Fibroblast of lung (primary cell): ENCODE results near the gene ARMC9. TPM values are rescaled to one million over a fixed set of nuclear protein-coding genes. Genes with fewer than 3 reads are reported as not detected.

Experiments used
- DNase-seq, 2 donors: peaks; one replicate each; pipeline versions ENCODE4 v3.0.0 to v3.0.0-alpha.2; 2010; ENCODE audit warnings: low read depth in 2 of 2
- H2AFZ ChIP-seq: 2 replicates; pipeline ENCODE4 v1.5.1; 2012; ENCODE audit warnings: low read length, control low read depth, inconsistent platforms
- H3K27ac ChIP-seq: 2 replicates; pipeline ENCODE4 v1.5.1; 2011; ENCODE audit warnings: low read length, control low read depth; ENCODE audit not compliant: insufficient read depth
- H3K27me3 ChIP-seq: 2 replicates; pipeline ENCODE4 v1.5.1; 2011; ENCODE audit warnings: mild to moderate bottlenecking, low read length; ENCODE audit not compliant: control insufficient read depth, insufficient read depth
- H3K36me3 ChIP-seq: 2 replicates; pipeline ENCODE4 v1.5.1; 2011; ENCODE audit warnings: low read length; ENCODE audit not compliant: control insufficient read depth, insufficient read depth
- H3K4me1 ChIP-seq: 2 replicates; pipeline ENCODE4 v1.5.1; 2011; ENCODE audit warnings: low read length; ENCODE audit not compliant: control insufficient read depth, insufficient read depth; ENCODE audit errors: extremely low read depth
- H3K4me2 ChIP-seq: 2 replicates; pipeline ENCODE4 v1.5.1; 2011; ENCODE audit warnings: low read length, control low read depth; ENCODE audit not compliant: insufficient read depth; ENCODE audit errors: extremely low read depth
- H3K4me3 ChIP-seq, 4 experiments: fragments of 200-600 bp in 1 of 4; sonication (generic) in 1 of 4; replicated peaks in 1 of 4; 2 replicates each; pipeline ENCODE4 v1.5.1; 2011 to 2016; ENCODE audit warnings: low read length in 4 of 4, low read depth in 3 of 4, mild to moderate bottlenecking in 3 of 4, control low read depth in 2 of 4, inconsistent platforms in 1 of 4, mixed read lengths in 1 of 4; ENCODE audit not compliant: insufficient read depth in 1 of 4; ENCODE audit errors: control extremely low read depth in 1 of 4
- H3K79me2 ChIP-seq: 2 replicates; pipeline ENCODE4 v1.5.1; 2012; ENCODE audit warnings: mild to moderate bottlenecking, low read length, inconsistent platforms; ENCODE audit not compliant: control insufficient read depth, insufficient read depth
- H3K9ac ChIP-seq: 2 replicates; pipeline ENCODE4 v1.5.1; 2011; ENCODE audit warnings: mild to moderate bottlenecking, low read length, control low read depth; ENCODE audit not compliant: insufficient read depth
- H3K9me3 ChIP-seq: 2 replicates; pipeline ENCODE4 v1.5.1; 2012; ENCODE audit warnings: low read depth, low read length; ENCODE audit not compliant: control insufficient read depth, insufficient read depth
- H4K20me1 ChIP-seq: 2 replicates; pipeline ENCODE4 v1.5.1; 2011; ENCODE audit warnings: low read length; ENCODE audit not compliant: control insufficient read depth, insufficient read depth; ENCODE audit errors: extremely low read depth
- EZH2 ChIP-seq: IDR thresholded peaks from 2 replicates; pipeline ENCODE4 v1.5.1; 2012; ENCODE audit warnings: low read length, control low read depth, mild to moderate bottlenecking; ENCODE audit errors: missing control alignments
- polyA plus RNA-seq, 2 donors: library from polyadenylated mRNA; depleted of rRNA in 1 of 2; stranded (reverse) in 1 of 2; unstranded in 1 of 2; fragments of >200 nt; gene quantifications; 2 replicates each; pipeline ENCODE4 v1.2.1, GENCODE V29; 2011 to 2012; ENCODE audit warnings: missing spikeins in 1 of 2
- total RNA-seq: library from RNA; depleted of rRNA; stranded (reverse); fragments of >200 nt; gene quantifications from 2 replicates; pipeline ENCODE4 v1.2.1, GENCODE V29; 2014
- TF ChIP-seq, protein P1 (sequence below), 2 donors: IDR thresholded peaks in 1 of 2; conservative IDR thresholded peaks in 1 of 2; 1 replicate in 1 of 2; 2 replicates in 1 of 2; pipeline ENCODE4 v1.5.1; 2011 to 2012; ENCODE audit warnings: low read length in 2 of 2, control low read depth in 1 of 2, inconsistent platforms in 1 of 2, low read depth in 1 of 2, mild to moderate bottlenecking in 1 of 2

ARMC9 gene
- total and polyA plus RNA-seq, 2 donors (not counting 1 experiment from before 2014, with no cell fraction given): 68.4 to 153 TPM

DNA sequence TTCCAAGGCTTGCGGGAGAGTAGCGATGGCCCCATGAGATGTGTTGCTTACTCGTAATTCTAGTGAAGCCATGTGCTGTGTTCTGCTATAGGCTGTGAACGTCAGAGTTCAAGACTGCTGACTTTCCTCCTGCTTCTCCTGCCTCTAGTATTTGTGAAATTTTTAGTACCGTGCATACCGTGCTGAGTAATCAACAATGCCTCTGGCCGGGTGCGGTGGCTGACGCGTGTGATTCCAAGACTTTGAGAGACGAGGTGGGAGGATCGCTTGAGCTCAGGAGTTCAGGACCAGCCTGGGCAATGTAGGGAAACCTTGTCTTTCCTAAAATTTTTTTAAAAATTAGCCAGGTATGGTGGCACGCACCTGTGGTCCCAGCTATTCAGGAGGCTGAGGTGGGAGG, 137.2 kb downstream of the ARMC9 start:
- no peaks in the 10 kb centered on the region for H4K20me1 ChIP-seq
- TF ChIP-seq, protein P1, sequence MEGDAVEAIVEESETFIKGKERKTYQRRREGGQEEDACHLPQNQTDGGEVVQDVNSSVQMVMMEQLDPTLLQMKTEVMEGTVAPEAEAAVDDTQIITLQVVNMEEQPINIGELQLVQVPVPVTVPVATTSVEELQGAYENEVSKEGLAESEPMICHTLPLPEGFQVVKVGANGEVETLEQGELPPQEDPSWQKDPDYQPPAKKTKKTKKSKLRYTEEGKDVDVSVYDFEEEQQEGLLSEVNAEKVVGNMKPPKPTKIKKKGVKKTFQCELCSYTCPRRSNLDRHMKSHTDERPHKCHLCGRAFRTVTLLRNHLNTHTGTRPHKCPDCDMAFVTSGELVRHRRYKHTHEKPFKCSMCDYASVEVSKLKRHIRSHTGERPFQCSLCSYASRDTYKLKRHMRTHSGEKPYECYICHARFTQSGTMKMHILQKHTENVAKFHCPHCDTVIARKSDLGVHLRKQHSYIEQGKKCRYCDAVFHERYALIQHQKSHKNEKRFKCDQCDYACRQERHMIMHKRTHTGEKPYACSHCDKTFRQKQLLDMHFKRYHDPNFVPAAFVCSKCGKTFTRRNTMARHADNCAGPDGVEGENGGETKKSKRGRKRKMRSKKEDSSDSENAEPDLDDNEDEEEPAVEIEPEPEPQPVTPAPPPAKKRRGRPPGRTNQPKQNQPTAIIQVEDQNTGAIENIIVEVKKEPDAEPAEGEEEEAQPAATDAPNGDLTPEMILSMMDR (conservative IDR thresholded peaks at IDR 0.05 in 1 of 2, IDR thresholded peaks at IDR 0.05 in 1 of 2; ENCODE audit: low read depth in 1 of 2, low read length in 2 of 2): no peak
- TF ChIP-seq EZH2: no peak
- H3K4me2 ChIP-seq: no peak overlapping the region
- H2AFZ ChIP-seq: no peak overlapping the region
- H3K27me3 ChIP-seq: no peaks in the 10 kb centered on the region
- H3K36me3 ChIP-seq: peaks cover 18% of the 10 kb centered on the region
- H3K4me1 ChIP-seq: no peaks in the 10 kb centered on the region
- no peak overlapping the region for H3K27ac ChIP-seq
- H3K9ac ChIP-seq: no peak overlapping the region
- H3K4me3 ChIP-seq: no peak overlapping the region
- no peaks in the 10 kb centered on the region for H3K79me2 ChIP-seq
- no peaks in the 10 kb centered on the region for H3K9me3 ChIP-seq
- no peak for DNase-seq

DNA sequence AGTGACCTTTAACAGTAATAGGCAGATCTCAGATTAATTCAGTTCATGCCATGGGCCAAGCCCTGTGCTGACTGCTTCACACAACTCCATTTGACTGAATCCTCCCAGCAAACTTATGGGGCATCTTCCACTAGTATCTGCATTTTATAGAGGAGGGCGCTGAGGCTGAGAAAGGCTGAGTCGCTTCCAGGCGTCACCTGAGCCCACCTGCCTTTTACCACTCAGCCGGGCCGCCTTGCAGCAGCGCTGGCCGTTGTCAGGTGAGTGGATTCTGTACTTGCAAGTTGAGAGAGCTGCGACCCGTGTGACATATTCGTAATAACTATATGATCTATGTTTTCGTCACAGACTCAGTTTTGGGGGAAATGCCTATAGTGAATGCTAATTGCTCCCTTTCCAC, 137.8 kb downstream of the ARMC9 start:
- H3K27me3 ChIP-seq: no peaks in the 10 kb centered on the region
- TF ChIP-seq EZH2: no peak
- TF ChIP-seq, protein P1 (conservative IDR thresholded peaks at IDR 0.05 in 1 of 2, IDR thresholded peaks at IDR 0.05 in 1 of 2; ENCODE audit: low read depth in 1 of 2, low read length in 2 of 2): no peak
- no peaks in the 10 kb centered on the region for H3K4me1 ChIP-seq
- no peak overlapping the region for H2AFZ ChIP-seq
- H3K4me3 ChIP-seq: no peak overlapping the region
- no peak overlapping the region for H3K9ac ChIP-seq
- H3K4me2 ChIP-seq: no peak overlapping the region
- no peak overlapping the region for H3K27ac ChIP-seq
- no peaks in the 10 kb centered on the region for H3K9me3 ChIP-seq
- no peaks in the 10 kb centered on the region for H4K20me1 ChIP-seq
- no peak for DNase-seq
- H3K36me3 ChIP-seq: peaks cover 18% of the 10 kb centered on the region
- no peaks in the 10 kb centered on the region for H3K79me2 ChIP-seq

DNA sequence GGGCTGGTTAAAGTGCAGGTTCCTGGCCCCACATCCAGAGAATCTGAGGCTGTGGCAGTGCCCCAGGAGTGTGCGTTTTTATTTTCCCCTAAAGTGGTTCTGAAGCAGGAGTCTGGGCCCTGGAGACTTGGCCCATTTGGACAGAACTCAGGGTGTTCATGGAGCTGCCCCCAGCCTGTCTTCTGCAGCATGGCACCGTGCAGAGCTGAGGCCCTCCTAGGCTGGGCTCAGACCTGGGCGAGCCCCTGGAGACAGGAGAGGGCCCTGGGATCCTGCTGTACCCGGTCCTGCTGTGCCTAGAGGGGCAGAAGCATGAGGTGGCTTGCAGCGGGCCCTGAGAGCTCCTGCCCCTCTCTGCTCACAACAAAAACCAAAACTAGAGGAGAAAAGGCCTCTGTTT, 138.3 kb downstream of the ARMC9 start:
- no peak overlapping the region for H2AFZ ChIP-seq
- TF ChIP-seq, protein P1 (conservative IDR thresholded peaks at IDR 0.05 in 1 of 2, IDR thresholded peaks at IDR 0.05 in 1 of 2; ENCODE audit: low read depth in 1 of 2, low read length in 2 of 2): no peak
- no peak for TF ChIP-seq EZH2
- no peak overlapping the region for H3K9ac ChIP-seq
- no peak overlapping the region for H3K27ac ChIP-seq
- H3K79me2 ChIP-seq: no peaks in the 10 kb centered on the region
- peaks cover 15% of the 10 kb centered on the region for H3K36me3 ChIP-seq
- no peak overlapping the region for H3K4me2 ChIP-seq
- H3K4me3 ChIP-seq: no peak overlapping the region
- H4K20me1 ChIP-seq: no peaks in the 10 kb centered on the region
- H3K27me3 ChIP-seq: no peaks in the 10 kb centered on the region
- no peaks in the 10 kb centered on the region for H3K9me3 ChIP-seq
- no peaks in the 10 kb centered on the region for H3K4me1 ChIP-seq
- no peak for DNase-seq
